Activated naive CD8-positive, alpha-beta T cell (primary cell): ENCODE data around the gene TRAPPC10.

ENCODE experiments used
- H3K27ac Mint-ChIP-seq: one replicate; pipeline ENCODE4 v1.8.0; 2021; ENCODE audit warnings: mixed read lengths
- H3K27me3 Mint-ChIP-seq: one replicate; pipeline ENCODE4 v1.8.0; 2021; ENCODE audit warnings: mixed read lengths
- H3K36me3 Mint-ChIP-seq: one replicate; pipeline ENCODE4 v1.8.0; 2021; ENCODE audit warnings: mixed read lengths
- H3K4me1 Mint-ChIP-seq: one replicate; pipeline ENCODE4 v1.8.0; 2021; ENCODE audit warnings: low read depth, mixed read lengths
- H3K4me3 Mint-ChIP-seq: one replicate; pipeline ENCODE4 v1.8.0; 2021; ENCODE audit warnings: mild to moderate bottlenecking, mixed read lengths
- H3K9me3 Mint-ChIP-seq: one replicate; pipeline ENCODE4 v1.8.0; 2021; ENCODE audit warnings: low read depth, mixed read lengths

Gene TRAPPC10

DNA sequence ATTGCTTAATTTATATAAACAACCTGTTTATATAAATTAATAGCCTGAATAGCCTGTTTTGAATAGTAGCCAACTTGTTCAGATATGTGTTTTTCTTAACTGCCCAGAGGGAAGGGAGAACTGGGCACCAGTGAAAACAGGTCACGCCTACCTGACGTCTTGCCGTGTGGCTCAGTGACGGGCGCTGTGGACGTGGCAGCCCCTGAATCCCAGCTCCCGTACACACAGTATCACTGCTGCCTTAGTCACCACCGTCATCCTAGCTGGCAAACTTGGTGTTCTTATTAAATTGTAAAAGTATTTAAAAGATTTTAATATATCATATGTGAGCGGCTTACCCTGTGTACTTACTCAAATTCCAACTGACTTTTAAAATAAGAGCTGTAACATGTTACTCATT lies 35.4 kb upstream of the TRAPPC10 start:
- H3K4me1 Mint-ChIP-seq = peaks cover 6% of the 10 kb centered on the region
- no peak overlapping the region for H3K4me3 Mint-ChIP-seq

DNA sequence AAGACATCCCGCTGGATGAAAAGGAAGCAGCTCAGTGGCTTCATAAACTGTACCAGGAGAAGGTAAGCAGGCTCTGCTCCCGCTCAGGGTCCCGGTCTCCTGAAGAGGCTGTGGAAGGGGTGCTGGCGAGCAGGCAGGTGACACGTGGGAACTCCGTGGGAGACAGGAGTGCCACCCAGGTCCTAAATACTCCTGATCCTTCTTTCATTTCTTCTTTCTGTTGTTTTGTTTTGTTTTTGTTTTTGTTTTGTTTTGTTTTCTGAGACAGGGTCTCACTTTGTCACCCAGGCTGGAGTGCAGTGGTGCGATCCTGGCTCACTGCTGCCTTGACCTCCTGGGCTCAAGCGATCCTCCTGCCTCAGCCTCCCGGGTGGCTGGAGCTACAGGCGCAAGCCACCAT lies 34.0 kb upstream of the TRAPPC10 start:
- Mint-ChIP-seq H3K27ac (no peak overlapping the region), H3K9me3 (no peaks in the 10 kb centered on the region), H3K4me3 (no peak overlapping the region), H3K4me1 (peaks cover 8% of the 10 kb centered on the region), H3K36me3 (no peaks in the 10 kb centered on the region), H3K27me3 (no peaks in the 10 kb centered on the region)

More for the DNA sequence above, 35.4 kb upstream of the TRAPPC10 start:
- Mint-ChIP-seq H3K27ac (no peak overlapping the region), H3K27me3 (no peaks in the 10 kb centered on the region), H3K9me3 (no peaks in the 10 kb centered on the region), H3K36me3 (no peaks in the 10 kb centered on the region)

DNA sequence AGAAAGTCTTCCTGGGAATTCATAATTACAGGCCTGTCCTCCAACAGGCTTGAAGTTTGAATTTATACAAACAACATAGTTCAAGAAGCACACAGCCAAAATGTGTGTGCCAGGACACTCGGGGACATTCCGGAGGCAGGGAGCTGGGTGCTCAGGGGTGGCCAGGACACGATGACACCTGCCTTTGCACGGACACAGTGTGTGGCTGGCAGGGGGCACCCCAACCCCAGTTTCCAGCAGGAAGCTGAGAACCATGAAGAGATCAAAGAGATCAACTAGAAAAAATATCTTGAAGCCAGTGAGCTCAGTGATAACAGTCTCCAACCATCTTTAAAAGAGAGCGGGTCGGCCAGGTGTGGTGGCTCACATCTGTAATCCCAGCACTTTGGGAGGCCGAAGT lies 32.5 kb upstream of the TRAPPC10 start:
- Mint-ChIP-seq H3K36me3 (no peaks in the 10 kb centered on the region), H3K9me3 (no peaks in the 10 kb centered on the region), H3K27ac (no peak overlapping the region), H3K4me3 (no peak overlapping the region), H3K27me3 (no peaks in the 10 kb centered on the region), H3K4me1 (peaks cover 11% of the 10 kb centered on the region)

DNA sequence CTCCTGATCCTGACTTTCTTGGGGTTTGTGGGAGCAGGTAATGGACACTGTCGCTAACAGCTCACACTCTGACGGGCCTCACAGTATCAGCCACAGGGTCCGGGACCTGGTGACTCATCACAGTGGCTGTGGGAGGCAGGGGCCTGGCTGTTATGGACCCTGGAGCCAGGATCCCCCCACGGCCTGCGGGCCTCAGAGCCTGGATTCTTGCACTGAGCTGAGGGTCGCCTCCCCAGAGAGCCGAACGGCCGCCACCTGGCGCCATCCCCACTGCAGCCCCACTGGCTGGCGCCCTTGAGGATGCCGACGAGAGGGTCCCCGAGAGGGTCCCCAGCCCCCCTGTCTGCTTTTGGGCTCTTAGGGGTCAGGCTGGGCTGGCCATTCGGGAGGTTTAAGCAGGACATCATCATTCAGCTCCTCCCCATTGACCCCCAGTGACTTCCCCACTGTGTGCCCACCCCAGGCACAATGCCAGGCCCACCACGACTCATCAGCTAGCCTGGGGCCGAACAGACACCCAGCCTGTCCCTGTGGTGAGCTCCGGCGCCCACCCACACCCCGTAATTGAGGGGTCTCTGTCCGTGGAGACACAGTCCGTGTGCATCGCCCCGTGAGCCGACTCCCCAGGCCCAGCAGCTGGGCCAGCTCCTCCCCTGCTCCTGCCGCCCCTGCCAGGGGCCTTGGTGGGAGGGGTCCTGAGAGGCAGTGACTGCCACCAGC lies 30.8 kb upstream of the TRAPPC10 start:
- Mint-ChIP-seq H3K27me3 (no peaks in the 10 kb centered on the region), H3K27ac (no peak overlapping the region), H3K4me1 (peaks cover 19% of the 10 kb centered on the region), H3K9me3 (no peaks in the 10 kb centered on the region), H3K36me3 (no peaks in the 10 kb centered on the region), H3K4me3 (no peak overlapping the region)

GRCh38 chr21:43981871-43982210 lies 30.3 kb upstream of the TRAPPC10 start:
- Mint-ChIP-seq H3K27me3 (no peaks in the 10 kb centered on the region), H3K4me3 (no peak overlapping the region), H3K4me1 (peaks cover 23% of the 10 kb centered on the region), H3K9me3 (no peaks in the 10 kb centered on the region), H3K36me3 (no peaks in the 10 kb centered on the region), H3K27ac (no peak overlapping the region)

DNA sequence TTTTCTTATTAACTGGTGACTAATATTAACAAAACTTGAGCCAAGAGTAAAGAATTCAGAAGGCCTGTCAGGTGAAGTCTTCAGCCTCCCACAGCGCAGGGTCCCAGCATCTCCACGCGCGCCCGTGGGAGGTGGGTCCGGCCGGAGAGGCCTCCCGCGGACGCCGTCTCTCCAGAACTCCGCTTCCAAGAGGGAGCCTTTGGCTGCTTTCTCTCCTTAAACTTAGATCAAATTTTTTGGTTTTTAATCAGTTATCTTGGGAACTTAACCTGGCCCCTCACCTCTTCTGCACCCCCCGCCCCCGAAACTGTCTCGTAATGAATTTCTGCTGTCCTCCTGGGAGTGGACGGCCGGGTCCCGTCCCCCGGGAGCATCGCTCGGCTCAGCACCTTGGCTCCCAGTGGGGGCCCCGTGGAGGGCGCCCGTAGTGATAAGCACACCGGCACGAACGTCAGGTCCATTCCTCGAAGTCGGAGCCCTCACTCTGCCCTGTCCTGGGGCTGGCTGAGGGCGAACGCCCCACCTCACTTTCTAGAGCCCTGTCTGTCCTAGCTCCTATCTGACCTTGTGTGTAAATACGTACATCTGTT lies 29.5 kb upstream of the TRAPPC10 start:
- Mint-ChIP-seq H3K4me3 (no peak overlapping the region), H3K36me3 (no peaks in the 10 kb centered on the region), H3K27ac (no peak overlapping the region), H3K27me3 (no peaks in the 10 kb centered on the region), H3K9me3 (no peaks in the 10 kb centered on the region), H3K4me1 (peaks cover 23% of the 10 kb centered on the region)

- Mint-ChIP-seq H3K27ac (no peak overlapping the region), H3K4me3 (no peak overlapping the region), H3K4me1 (peaks cover 23% of the 10 kb centered on the region), H3K9me3 (no peaks in the 10 kb centered on the region), H3K36me3 (no peaks in the 10 kb centered on the region), H3K27me3 (no peaks in the 10 kb centered on the region)
These were observed 28.7 kb upstream of the TRAPPC10 start for GRCh38 chr21:43983390-43983789.

GRCh38 chr21:43983860-43984420 lies 28.2 kb upstream of the TRAPPC10 start:
- Mint-ChIP-seq H3K27me3 (no peaks in the 10 kb centered on the region), H3K36me3 (no peaks in the 10 kb centered on the region), H3K4me1 (peaks cover 23% of the 10 kb centered on the region), H3K4me3 (no peak overlapping the region), H3K27ac (no peak overlapping the region), H3K9me3 (no peaks in the 10 kb centered on the region)

GRCh38 chr21:43984905-43985689 lies 27.0 kb upstream of the TRAPPC10 start:
- Mint-ChIP-seq H3K27me3 (no peaks in the 10 kb centered on the region), H3K4me3 (no peak overlapping the region), H3K9me3 (no peaks in the 10 kb centered on the region), H3K27ac (peak overlapping the region; percentile 76), H3K36me3 (no peaks in the 10 kb centered on the region), H3K4me1 (peaks cover 23% of the 10 kb centered on the region)

DNA sequence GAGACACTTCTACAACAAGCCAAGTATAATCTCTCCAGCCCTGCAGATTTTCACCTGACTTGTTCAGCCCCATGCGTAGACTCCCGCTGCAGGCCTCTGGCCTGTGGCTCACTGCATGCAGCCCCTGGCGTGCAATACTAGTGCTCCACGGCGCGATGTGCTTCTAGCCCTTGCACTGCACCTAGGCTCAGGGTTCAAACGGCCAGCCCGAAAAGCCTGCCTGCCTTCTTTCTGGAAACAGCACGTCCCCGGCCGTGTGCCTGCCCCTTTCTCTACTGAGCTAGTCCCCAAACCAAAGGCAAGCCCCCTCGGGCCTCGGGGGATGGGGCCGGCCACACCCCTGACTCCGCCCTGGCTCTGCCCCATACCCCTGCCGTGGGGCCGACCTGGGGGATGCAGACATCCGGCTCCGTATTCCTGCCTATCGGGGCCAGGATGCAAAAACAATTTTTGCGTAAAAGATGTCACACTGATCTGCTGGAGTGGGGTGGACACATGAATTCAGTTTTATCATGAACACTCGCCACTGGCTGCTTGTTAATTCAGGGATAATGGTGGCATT lies 26.3 kb upstream of the TRAPPC10 start:
- H3K27me3 Mint-ChIP-seq = no peaks in the 10 kb centered on the region
- H3K4me1 Mint-ChIP-seq = peaks cover 23% of the 10 kb centered on the region
- no peak overlapping the region for H3K4me3 Mint-ChIP-seq
- H3K27ac Mint-ChIP-seq = peak overlapping the region; percentile 76
- no peaks in the 10 kb centered on the region for H3K36me3 Mint-ChIP-seq
- H3K9me3 Mint-ChIP-seq = no peaks in the 10 kb centered on the region

DNA sequence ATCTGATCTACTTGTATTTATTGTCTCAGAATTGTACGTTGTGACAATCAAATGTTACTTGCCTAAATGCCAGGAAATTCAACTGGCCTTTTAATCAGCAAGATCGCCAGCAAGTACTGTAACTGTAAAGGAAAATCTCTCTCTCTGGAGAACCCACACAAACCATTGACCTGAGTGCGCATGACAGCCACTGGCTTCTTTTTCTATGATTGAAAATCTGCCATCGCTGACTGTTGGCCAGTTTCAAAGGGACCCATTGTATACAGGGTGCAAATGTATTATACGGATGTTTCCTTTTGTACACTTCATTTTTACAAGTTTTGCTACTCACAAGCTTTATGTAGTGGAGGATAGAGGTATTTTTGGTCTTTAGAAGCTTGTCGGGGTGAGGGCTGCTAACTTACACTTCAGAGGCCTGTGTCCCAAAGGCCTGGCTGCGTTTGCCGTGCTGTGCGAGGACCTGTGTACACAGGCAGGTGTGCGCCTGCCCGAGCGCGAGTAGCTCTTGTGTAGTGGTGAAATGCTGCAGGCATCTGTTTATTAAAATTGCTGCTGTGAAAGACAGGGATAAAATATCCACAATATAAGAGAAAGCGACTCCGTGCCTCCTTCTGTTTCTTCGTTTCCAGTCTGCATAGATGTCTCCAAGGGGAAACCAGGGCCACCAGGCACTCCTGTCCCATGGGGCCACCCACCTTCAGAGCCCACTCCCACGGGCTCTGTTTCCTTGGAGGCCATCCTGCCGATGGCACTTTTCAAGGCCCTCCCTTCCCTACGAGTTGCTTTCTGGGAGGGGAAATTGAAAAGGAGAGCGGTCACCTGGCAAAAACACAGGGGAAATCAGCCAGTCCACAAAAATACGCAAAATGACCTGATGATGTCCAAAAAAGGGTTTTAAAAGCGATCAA lies 25.3 kb upstream of the TRAPPC10 start:
- peak overlapping the region; percentile 47 for H3K27ac Mint-ChIP-seq
- peaks cover 23% of the 10 kb centered on the region for H3K4me1 Mint-ChIP-seq
- H3K36me3 Mint-ChIP-seq = no peaks in the 10 kb centered on the region
- no peak overlapping the region for H3K4me3 Mint-ChIP-seq
- H3K9me3 Mint-ChIP-seq = no peaks in the 10 kb centered on the region
- H3K27me3 Mint-ChIP-seq = no peaks in the 10 kb centered on the region

GRCh38 chr21:43987509-43987908 lies 24.6 kb upstream of the TRAPPC10 start:
- Mint-ChIP-seq H3K27ac (no peak overlapping the region), H3K9me3 (no peaks in the 10 kb centered on the region), H3K4me1 (peaks cover 23% of the 10 kb centered on the region), H3K4me3 (no peak overlapping the region), H3K36me3 (no peaks in the 10 kb centered on the region), H3K27me3 (no peaks in the 10 kb centered on the region)

GRCh38 chr21:43988016-43988415 lies 24.1 kb upstream of the TRAPPC10 start:
- H3K9me3 Mint-ChIP-seq = no peaks in the 10 kb centered on the region
- H3K4me1 Mint-ChIP-seq = peaks cover 22% of the 10 kb centered on the region
- no peaks in the 10 kb centered on the region for H3K36me3 Mint-ChIP-seq
- H3K27me3 Mint-ChIP-seq = no peaks in the 10 kb centered on the region
- H3K27ac Mint-ChIP-seq = no peak overlapping the region
- H3K4me3 Mint-ChIP-seq = no peak overlapping the region

- Mint-ChIP-seq H3K36me3 (no peaks in the 10 kb centered on the region), H3K4me3 (no peak overlapping the region), H3K9me3 (no peaks in the 10 kb centered on the region), H3K27me3 (no peaks in the 10 kb centered on the region), H3K4me1 (peaks cover 19% of the 10 kb centered on the region), H3K27ac (no peak overlapping the region)
These were observed 23.4 kb upstream of the TRAPPC10 start for GRCh38 chr21:43988506-43989230.
